ENCODE measurements around the gene ABHD15. TPM values are rescaled to one million over a fixed set of nuclear protein-coding genes. Genes with fewer than 3 reads are reported as not detected.

Gene ABHD15
- total and polyA plus RNA-seq, 9 of the 15 experiments (the other 6 are each of a cell fraction or from before 2014, with no cell fraction given): 0.85 to 4.2 (median 2.1) TPM

DNA sequence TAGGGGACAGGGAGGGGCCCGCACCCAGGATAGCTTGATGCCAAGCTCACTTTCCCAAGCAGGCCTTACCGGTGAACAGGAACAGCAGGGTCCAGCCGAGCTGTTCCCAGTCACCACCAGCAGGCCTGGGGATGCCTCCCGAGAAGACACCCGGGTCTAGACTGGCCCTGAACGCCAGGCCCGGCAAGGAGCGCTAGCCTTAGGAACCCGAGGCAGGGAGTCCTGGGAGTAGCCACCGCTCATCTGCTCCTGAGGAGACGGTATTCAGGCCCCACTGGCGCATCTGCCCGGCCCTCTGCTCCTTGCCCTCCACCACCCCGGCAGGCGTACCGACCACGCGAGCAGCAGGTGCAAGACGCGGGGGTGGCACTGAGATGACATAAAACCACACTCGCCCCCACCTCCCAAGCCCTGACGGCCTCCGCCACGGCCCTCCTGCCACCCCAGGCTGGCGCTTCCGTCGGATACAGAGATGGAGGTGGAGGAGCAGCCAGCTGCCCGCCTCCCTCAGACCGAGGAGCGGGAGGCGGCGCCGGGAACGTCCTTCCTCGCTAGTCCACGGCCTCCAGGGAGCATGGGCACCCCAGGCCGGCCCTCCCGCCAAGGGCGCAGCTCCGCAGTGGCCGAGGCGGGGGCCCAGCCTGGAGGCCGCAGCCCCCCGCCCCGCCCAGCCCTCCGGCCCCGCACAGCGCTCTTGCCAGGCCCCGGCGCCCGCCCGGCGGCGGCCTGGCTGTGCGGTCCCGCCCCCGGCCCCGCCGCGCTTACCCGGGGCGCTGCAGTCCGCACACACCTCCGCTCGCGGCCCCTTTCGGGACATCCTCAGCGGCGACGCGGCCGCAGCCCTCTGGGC is 21.9 kb upstream of the ABHD15 start:
- Histone ChIP-seq H3K4me3 (peak overlapping the region; percentile 56), H3K27ac (ENCODE audit: extremely low read depth, low read depth, low read length) (no peak overlapping the region), H4K20me1 (replicated peaks; ENCODE audit: control insufficient read depth, insufficient read depth, low read length) (no peaks in the 10 kb centered on the region; the same call in 1 of the 2 replicates), H3K9me1 (ENCODE audit: control insufficient read depth, insufficient read depth, low read length) (peaks cover 2% of the 10 kb centered on the region), H3K4me1 (replicated peaks in 1 of 2; ENCODE audit: control insufficient read depth in 2 of 2, insufficient read depth in 2 of 2, low read length in 2 of 2) (peaks cover 40 to 73% of the 10 kb centered on the region in 2 experiments), H2AFZ (ENCODE audit: low read depth, low read length) (peak overlapping the region; percentile 32; the same call in 1 of the 2 replicates), H3K79me2 (ENCODE audit: control insufficient read depth, insufficient read depth, low read length) (peaks cover 24% of the 10 kb centered on the region), H3K36me3 (ENCODE audit: control insufficient read depth, insufficient read depth, low read length) (no peaks in the 10 kb centered on the region), H3K27me3 (ENCODE audit: control insufficient read depth in 2 of 2, insufficient read depth in 2 of 2, low read length in 2 of 2) (no peaks in the 10 kb centered on the region), H3K9ac (ENCODE audit: insufficient read depth in 1 of 2, low read depth in 2 of 2, low read length in 2 of 2) (peak overlapping the region; percentile 45 to 92), H3K9me3 (replicated peaks; ENCODE audit: control insufficient read depth, insufficient read depth, low read depth, low read length) (no peaks in the 10 kb centered on the region), H3K4me2 (ENCODE audit: insufficient read depth, low read length) (peak overlapping the region; percentile 86)
- no TSS peak for BruUV-seq (replicated peaks)
- intact Hi-C loops (cut with micrococcal nuclease) (no loop called here), in situ Hi-C loops (cut with MboI) (no loop called here)
- WGBS (ENCODE audit: insufficient coverage, low coverage, missing lambda C conversion rate): 3% methylated on average over 45 of the region's 72 CpGs
- POLR2A ChIA-PET: interaction anchor here (0.9 to 3.8 kb wide), 3 partner anchors 12 to 51 kb away, joined by 4 to 25 read pairs (median 5); no protein-coding TSS in a partner anchor
- FAIRE-seq (no peak), DNase-seq (ENCODE audit: extremely low read depth in 1 of 4, low spot score in 3 of 4) (peak; percentile 32 to 78 (median 61)), ATAC-seq (no peak)
- CTCF ChIA-PET (ENCODE audit: low intra/inter-chr PET ratio): no interaction called here
- TF ChIP-seq HEY1 (CRISPR knock-in tag; IDR thresholded peaks at IDR 0.05; ENCODE audit: borderline replicate concordance): no peak
- TF ChIP-seq CBX5 (IDR thresholded peaks at IDR 0.05; ENCODE audit: borderline replicate concordance, low read depth): no peak
- TF ChIP-seq, protein P1, sequence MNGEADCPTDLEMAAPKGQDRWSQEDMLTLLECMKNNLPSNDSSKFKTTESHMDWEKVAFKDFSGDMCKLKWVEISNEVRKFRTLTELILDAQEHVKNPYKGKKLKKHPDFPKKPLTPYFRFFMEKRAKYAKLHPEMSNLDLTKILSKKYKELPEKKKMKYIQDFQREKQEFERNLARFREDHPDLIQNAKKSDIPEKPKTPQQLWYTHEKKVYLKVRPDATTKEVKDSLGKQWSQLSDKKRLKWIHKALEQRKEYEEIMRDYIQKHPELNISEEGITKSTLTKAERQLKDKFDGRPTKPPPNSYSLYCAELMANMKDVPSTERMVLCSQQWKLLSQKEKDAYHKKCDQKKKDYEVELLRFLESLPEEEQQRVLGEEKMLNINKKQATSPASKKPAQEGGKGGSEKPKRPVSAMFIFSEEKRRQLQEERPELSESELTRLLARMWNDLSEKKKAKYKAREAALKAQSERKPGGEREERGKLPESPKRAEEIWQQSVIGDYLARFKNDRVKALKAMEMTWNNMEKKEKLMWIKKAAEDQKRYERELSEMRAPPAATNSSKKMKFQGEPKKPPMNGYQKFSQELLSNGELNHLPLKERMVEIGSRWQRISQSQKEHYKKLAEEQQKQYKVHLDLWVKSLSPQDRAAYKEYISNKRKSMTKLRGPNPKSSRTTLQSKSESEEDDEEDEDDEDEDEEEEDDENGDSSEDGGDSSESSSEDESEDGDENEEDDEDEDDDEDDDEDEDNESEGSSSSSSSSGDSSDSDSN (IDR thresholded peaks at IDR 0.05; ENCODE audit: borderline replicate concordance in 1 of 2, low read depth in 2 of 2, low read length in 2 of 2): peak in 1 of 2 experiments; percentile 85; a peak in 2 of 4 replicates
- no peak for TF ChIP-seq CEBPG (CRISPR knock-in tag; IDR thresholded peaks at IDR 0.05)
- TF ChIP-seq CEBPG (tag; conservative IDR thresholded peaks at IDR 0.05 in 1 of 2, IDR thresholded peaks at IDR 0.05 in 1 of 2): no peak
- no peak for TF ChIP-seq HCFC1 (IDR thresholded peaks at IDR 0.05; ENCODE audit: low read depth, low read length)
- TF ChIP-seq, protein P2, sequence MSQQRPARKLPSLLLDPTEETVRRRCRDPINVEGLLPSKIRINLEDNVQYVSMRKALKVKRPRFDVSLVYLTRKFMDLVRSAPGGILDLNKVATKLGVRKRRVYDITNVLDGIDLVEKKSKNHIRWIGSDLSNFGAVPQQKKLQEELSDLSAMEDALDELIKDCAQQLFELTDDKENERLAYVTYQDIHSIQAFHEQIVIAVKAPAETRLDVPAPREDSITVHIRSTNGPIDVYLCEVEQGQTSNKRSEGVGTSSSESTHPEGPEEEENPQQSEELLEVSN (IDR thresholded peaks at IDR 0.05; ENCODE audit: borderline replicate concordance in 1 of 2, extremely low read depth in 1 of 2, insufficient read depth in 1 of 2, insufficient read length in 1 of 2, low read depth in 1 of 2, low read length in 1 of 2, poor library complexity in 1 of 2, severe bottlenecking in 1 of 2): peak in 1 of 2 experiments; percentile 22
- TF ChIP-seq EGR1 (conservative IDR thresholded peaks at IDR 0.05): peak; percentile 64
- TF ChIP-seq CTBP1 (IDR thresholded peaks at IDR 0.05; ENCODE audit: borderline replicate concordance): peak; percentile 37; the same call in 1 of the 2 replicates
- TF ChIP-seq, protein P3, sequence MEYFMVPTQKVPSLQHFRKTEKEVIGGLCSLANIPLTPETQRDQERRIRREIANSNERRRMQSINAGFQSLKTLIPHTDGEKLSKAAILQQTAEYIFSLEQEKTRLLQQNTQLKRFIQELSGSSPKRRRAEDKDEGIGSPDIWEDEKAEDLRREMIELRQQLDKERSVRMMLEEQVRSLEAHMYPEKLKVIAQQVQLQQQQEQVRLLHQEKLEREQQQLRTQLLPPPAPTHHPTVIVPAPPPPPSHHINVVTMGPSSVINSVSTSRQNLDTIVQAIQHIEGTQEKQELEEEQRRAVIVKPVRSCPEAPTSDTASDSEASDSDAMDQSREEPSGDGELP (CRISPR knock-in tag; IDR thresholded peaks at IDR 0.05; ENCODE audit: borderline replicate concordance): peak; percentile 28; the same call in 1 of the 2 replicates
- no peak for TF ChIP-seq ZNF217 (CRISPR knock-in tag; IDR thresholded peaks at IDR 0.05)
- TF ChIP-seq, protein P4, sequence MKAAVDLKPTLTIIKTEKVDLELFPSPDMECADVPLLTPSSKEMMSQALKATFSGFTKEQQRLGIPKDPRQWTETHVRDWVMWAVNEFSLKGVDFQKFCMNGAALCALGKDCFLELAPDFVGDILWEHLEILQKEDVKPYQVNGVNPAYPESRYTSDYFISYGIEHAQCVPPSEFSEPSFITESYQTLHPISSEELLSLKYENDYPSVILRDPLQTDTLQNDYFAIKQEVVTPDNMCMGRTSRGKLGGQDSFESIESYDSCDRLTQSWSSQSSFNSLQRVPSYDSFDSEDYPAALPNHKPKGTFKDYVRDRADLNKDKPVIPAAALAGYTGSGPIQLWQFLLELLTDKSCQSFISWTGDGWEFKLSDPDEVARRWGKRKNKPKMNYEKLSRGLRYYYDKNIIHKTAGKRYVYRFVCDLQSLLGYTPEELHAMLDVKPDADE (conservative IDR thresholded peaks at IDR 0.05; ENCODE audit: control insufficient read depth, low read depth, low read length): peak; percentile 0; the same call in 1 of the 2 replicates
- no peak for TF ChIP-seq ZNF584 (CRISPR knock-in tag; IDR thresholded peaks at IDR 0.05; ENCODE audit: low read depth)
- 0 out of 2 replicates have a peak, but pooled peaks have one; percentile 27 for TF ChIP-seq RB1 (IDR thresholded peaks at IDR 0.05; ENCODE audit: low read depth)
- no peak for TF ChIP-seq PHB (CRISPR knock-in tag; IDR thresholded peaks at IDR 0.05)
